HCT116 (cell line): ENCODE data around the gene SUPT20HL1.

Experiments used
- EGR1 ChIP-seq: IDR thresholded peaks from 2 replicates; pipeline ENCODE4 v1.6.1; 2012; ENCODE audit warnings: low read depth
- ELF1 ChIP-seq: IDR thresholded peaks from 2 replicates; pipeline ENCODE4 v1.6.1; 2012; ENCODE audit warnings: low read depth, borderline replicate concordance
- EZH2 ChIP-seq: fragments of 200-600 bp; sonication (generic); IDR thresholded peaks from 2 replicates; pipeline ENCODE4 v1.6.1; 2017; ENCODE audit warnings: antibody characterized with exemption, mixed run types
- JUND ChIP-seq: IDR thresholded peaks from 2 replicates; pipeline ENCODE4 v1.6.1; 2012
- POLR2A ChIP-seq: IDR thresholded peaks from 2 replicates; pipeline ENCODE4 v1.7.0; 2011; ENCODE audit warnings: borderline replicate concordance; ENCODE audit not compliant: insufficient read depth, insufficient read length; ENCODE audit errors: extremely low read depth
- POLR2AphosphoS5 ChIP-seq: IDR thresholded peaks from 2 replicates; pipeline ENCODE4 v1.6.1; 2011; ENCODE audit warnings: mild to moderate bottlenecking, low read depth, low read length, moderate library complexity
- RAD21 ChIP-seq: IDR thresholded peaks from 2 replicates; pipeline ENCODE4 v1.6.1; 2012; ENCODE audit warnings: low read depth, mild to moderate bottlenecking
- SIN3A ChIP-seq: IDR thresholded peaks from 2 replicates; pipeline ENCODE4 v1.6.1; 2012; ENCODE audit warnings: low read depth
- SP1 ChIP-seq: IDR thresholded peaks from 2 replicates; pipeline ENCODE4 v1.6.1; 2012; ENCODE audit warnings: low read depth
- SRF ChIP-seq: IDR thresholded peaks from 2 replicates; pipeline ENCODE4 v1.6.1; 2012; ENCODE audit warnings: low read depth
- TCF7L2 ChIP-seq: IDR thresholded peaks from 2 replicates; pipeline ENCODE4 v1.7.0; 2011; ENCODE audit warnings: borderline replicate concordance, inconsistent platforms; ENCODE audit not compliant: insufficient read depth, insufficient read length; ENCODE audit errors: extremely low read depth
- TF ChIP-seq, protein P1 (sequence below), 3 experiments: fragments of 200-600 bp in 1 of 3; sonication (generic) in 1 of 3; IDR thresholded peaks in 2 of 3; conservative IDR thresholded peaks in 1 of 3; 2 replicates each; pipeline ENCODE4 v1.5.1; 2012 to 2017; ENCODE audit warnings: low read depth in 2 of 3, low read length in 2 of 3, antibody characterized with exemption in 1 of 3, borderline replicate concordance in 1 of 3, control low read depth in 1 of 3, mild to moderate bottlenecking in 1 of 3, mixed read lengths in 1 of 3, mixed run types in 1 of 3, moderate library complexity in 1 of 3; ENCODE audit not compliant: insufficient read depth in 1 of 3
- TF ChIP-seq, protein P2 (sequence below): IDR thresholded peaks from 2 replicates; pipeline ENCODE4 v1.6.1; 2012; ENCODE audit warnings: low read depth
- TF ChIP-seq, protein P3 (sequence below): IDR thresholded peaks from 2 replicates; pipeline ENCODE4 v1.6.1; 2012

DNA sequence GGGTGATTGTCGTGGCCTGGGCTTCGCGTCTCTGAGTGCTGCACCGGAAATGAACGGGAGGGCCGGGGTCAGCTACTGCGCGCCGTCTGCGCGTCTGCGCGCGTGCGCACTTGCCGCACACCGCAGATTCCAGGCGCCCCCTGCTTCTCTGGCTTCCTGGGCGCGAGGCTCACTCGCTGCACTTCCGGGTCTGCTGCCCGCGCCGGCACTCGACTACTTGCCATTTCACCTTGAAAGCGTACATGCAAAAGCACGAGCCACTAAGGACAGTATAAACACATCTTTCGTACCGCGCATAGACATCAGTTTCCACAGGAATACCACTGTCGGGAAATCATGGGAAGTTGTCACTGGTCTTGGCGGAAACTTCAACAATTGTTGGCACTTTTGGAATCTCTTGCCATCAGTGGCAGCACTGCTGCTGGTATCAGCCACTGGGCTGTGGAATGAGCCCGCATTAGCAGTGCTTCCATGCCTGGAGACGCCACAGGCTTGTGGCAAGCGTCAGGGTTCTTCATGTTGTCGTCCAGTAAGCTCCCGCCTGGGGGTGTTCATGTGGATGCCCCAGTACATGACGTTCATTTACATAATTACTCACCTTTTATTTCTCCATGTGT lies 46.3 kb upstream of the SUPT20HL1 start, which contains the start of gene SUPT20HL2:
- TF ChIP-seq, protein P1, sequence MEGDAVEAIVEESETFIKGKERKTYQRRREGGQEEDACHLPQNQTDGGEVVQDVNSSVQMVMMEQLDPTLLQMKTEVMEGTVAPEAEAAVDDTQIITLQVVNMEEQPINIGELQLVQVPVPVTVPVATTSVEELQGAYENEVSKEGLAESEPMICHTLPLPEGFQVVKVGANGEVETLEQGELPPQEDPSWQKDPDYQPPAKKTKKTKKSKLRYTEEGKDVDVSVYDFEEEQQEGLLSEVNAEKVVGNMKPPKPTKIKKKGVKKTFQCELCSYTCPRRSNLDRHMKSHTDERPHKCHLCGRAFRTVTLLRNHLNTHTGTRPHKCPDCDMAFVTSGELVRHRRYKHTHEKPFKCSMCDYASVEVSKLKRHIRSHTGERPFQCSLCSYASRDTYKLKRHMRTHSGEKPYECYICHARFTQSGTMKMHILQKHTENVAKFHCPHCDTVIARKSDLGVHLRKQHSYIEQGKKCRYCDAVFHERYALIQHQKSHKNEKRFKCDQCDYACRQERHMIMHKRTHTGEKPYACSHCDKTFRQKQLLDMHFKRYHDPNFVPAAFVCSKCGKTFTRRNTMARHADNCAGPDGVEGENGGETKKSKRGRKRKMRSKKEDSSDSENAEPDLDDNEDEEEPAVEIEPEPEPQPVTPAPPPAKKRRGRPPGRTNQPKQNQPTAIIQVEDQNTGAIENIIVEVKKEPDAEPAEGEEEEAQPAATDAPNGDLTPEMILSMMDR (IDR thresholded peaks at IDR 0.05 in 2 of 3, conservative IDR thresholded peaks at IDR 0.05 in 1 of 3; ENCODE audit: borderline replicate concordance in 1 of 3, insufficient read depth in 1 of 3, low read depth in 2 of 3, low read length in 2 of 3), result no peak
- TF ChIP-seq, protein P2, sequence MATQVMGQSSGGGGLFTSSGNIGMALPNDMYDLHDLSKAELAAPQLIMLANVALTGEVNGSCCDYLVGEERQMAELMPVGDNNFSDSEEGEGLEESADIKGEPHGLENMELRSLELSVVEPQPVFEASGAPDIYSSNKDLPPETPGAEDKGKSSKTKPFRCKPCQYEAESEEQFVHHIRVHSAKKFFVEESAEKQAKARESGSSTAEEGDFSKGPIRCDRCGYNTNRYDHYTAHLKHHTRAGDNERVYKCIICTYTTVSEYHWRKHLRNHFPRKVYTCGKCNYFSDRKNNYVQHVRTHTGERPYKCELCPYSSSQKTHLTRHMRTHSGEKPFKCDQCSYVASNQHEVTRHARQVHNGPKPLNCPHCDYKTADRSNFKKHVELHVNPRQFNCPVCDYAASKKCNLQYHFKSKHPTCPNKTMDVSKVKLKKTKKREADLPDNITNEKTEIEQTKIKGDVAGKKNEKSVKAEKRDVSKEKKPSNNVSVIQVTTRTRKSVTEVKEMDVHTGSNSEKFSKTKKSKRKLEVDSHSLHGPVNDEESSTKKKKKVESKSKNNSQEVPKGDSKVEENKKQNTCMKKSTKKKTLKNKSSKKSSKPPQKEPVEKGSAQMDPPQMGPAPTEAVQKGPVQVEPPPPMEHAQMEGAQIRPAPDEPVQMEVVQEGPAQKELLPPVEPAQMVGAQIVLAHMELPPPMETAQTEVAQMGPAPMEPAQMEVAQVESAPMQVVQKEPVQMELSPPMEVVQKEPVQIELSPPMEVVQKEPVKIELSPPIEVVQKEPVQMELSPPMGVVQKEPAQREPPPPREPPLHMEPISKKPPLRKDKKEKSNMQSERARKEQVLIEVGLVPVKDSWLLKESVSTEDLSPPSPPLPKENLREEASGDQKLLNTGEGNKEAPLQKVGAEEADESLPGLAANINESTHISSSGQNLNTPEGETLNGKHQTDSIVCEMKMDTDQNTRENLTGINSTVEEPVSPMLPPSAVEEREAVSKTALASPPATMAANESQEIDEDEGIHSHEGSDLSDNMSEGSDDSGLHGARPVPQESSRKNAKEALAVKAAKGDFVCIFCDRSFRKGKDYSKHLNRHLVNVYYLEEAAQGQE, result no peak
- TF ChIP-seq, protein P3, sequence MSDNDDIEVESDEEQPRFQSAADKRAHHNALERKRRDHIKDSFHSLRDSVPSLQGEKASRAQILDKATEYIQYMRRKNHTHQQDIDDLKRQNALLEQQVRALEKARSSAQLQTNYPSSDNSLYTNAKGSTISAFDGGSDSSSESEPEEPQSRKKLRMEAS, result no peak
- no peak for TF ChIP-seq EZH2
- TF ChIP-seq POLR2A, result no peak
- no peak for TF ChIP-seq ELF1
- TF ChIP-seq EGR1, result no peak
- no peak for TF ChIP-seq TCF7L2
- TF ChIP-seq RAD21, result no peak
- TF ChIP-seq SIN3A, result no peak
- TF ChIP-seq POLR2AphosphoS5, result no peak
- TF ChIP-seq SRF, result no peak
- TF ChIP-seq SP1, result no peak
- TF ChIP-seq JUND, result no peak
